ENCODE data around the gene CACNA1A. TPM values are rescaled to one million over a fixed set of nuclear protein-coding genes. Genes with fewer than 3 reads are reported as not detected.

Gene CACNA1A
- total RNA-seq, 2 experiments from 2014 or later, result 1.4 to 2.1 TPM

GRCh38 chr19:13328241-13328640 lies 178.0 kb downstream of the CACNA1A start:
- Mint-ChIP-seq H3K27ac (no peak overlapping the region), H3K27me3 (peaks cover 7% of the 10 kb centered on the region), H3K4me3 (no peak overlapping the region), H3K4me1 (no peaks in the 10 kb centered on the region), H3K36me3 (no peaks in the 10 kb centered on the region), H3K9me3 (ENCODE audit: low read depth) (peaks cover 2% of the 10 kb centered on the region)
- no peak for ATAC-seq
- no peak for DNase-seq
- CTCF ChIA-PET, result interaction anchor here (0.6 kb wide), 1 partner anchor 14 kb away, joined by 4 read pairs; no protein-coding TSS in a partner anchor

GRCh38 chr19:13319526-13319925 lies 186.8 kb downstream of the CACNA1A start:
- H3K4me1 Mint-ChIP-seq, result no peaks in the 10 kb centered on the region
- no peak for DNase-seq
- H3K4me3 Mint-ChIP-seq, result no peak overlapping the region
- H3K27me3 Mint-ChIP-seq, result peaks cover 13% of the 10 kb centered on the region
- peaks cover 3% of the 10 kb centered on the region for H3K36me3 Mint-ChIP-seq
- peaks cover 4% of the 10 kb centered on the region for H3K9me3 Mint-ChIP-seq (ENCODE audit: low read depth)
- H3K27ac Mint-ChIP-seq, result no peak overlapping the region
- ATAC-seq, result no peak
- CTCF ChIA-PET, result no interaction called here

GRCh38 chr19:13318190-13318589 lies 188.1 kb downstream of the CACNA1A start:
- CTCF ChIA-PET, result no interaction called here
- ATAC-seq (no peak), DNase-seq (no peak)
- no peaks in the 10 kb centered on the region for H3K4me1 Mint-ChIP-seq
- H3K27me3 Mint-ChIP-seq, result peaks cover 10% of the 10 kb centered on the region
- peaks cover 3% of the 10 kb centered on the region for H3K36me3 Mint-ChIP-seq
- H3K4me3 Mint-ChIP-seq, result no peak overlapping the region
- H3K9me3 Mint-ChIP-seq (ENCODE audit: low read depth), result peaks cover 2% of the 10 kb centered on the region
- H3K27ac Mint-ChIP-seq, result no peak overlapping the region

GRCh38 chr19:13315495-13315894 lies 190.8 kb downstream of the CACNA1A start:
- Mint-ChIP-seq H3K36me3 (no peaks in the 10 kb centered on the region), H3K27ac (no peak overlapping the region), H3K9me3 (ENCODE audit: low read depth) (peaks cover 2% of the 10 kb centered on the region), H3K4me3 (no peak overlapping the region), H3K4me1 (no peaks in the 10 kb centered on the region), H3K27me3 (peaks cover 10% of the 10 kb centered on the region)
- CTCF ChIA-PET, result no interaction called here
- ATAC-seq (no peak), DNase-seq (no peak)

GRCh38 chr19:13314761-13315160 lies 191.5 kb downstream of the CACNA1A start:
- H3K4me1 Mint-ChIP-seq, result no peaks in the 10 kb centered on the region
- DNase-seq, result no peak
- no peak for ATAC-seq
- H3K4me3 Mint-ChIP-seq, result no peak overlapping the region
- peaks cover 10% of the 10 kb centered on the region for H3K27me3 Mint-ChIP-seq
- H3K36me3 Mint-ChIP-seq, result no peaks in the 10 kb centered on the region
- CTCF ChIA-PET, result no interaction called here
- no peaks in the 10 kb centered on the region for H3K9me3 Mint-ChIP-seq (ENCODE audit: low read depth)
- no peak overlapping the region for H3K27ac Mint-ChIP-seq

GRCh38 chr19:13313875-13314274 lies 192.4 kb downstream of the CACNA1A start:
- H3K36me3 Mint-ChIP-seq, result no peaks in the 10 kb centered on the region
- ATAC-seq, result no peak
- no peak overlapping the region for H3K27ac Mint-ChIP-seq
- H3K4me1 Mint-ChIP-seq, result no peaks in the 10 kb centered on the region
- no peaks in the 10 kb centered on the region for H3K9me3 Mint-ChIP-seq (ENCODE audit: low read depth)
- peaks cover 8% of the 10 kb centered on the region for H3K27me3 Mint-ChIP-seq
- no peak for DNase-seq
- CTCF ChIA-PET, result no interaction called here
- H3K4me3 Mint-ChIP-seq, result no peak overlapping the region

- CTCF ChIA-PET, result no interaction called here
These were observed 196.4 kb downstream of the CACNA1A start for GRCh38 chr19:13309864-13310263.

GRCh38 chr19:13303381-13304129 lies 202.7 kb downstream of the CACNA1A start:
- ATAC-seq, result no peak
- CTCF ChIA-PET, result interaction anchor here (0.6 kb wide), 1 partner anchor 881 kb away, joined by 4 read pairs; no protein-coding TSS in a partner anchor
- Mint-ChIP-seq H3K4me3 (no peak overlapping the region), H3K4me1 (no peaks in the 10 kb centered on the region), H3K27ac (no peak overlapping the region), H3K9me3 (ENCODE audit: low read depth) (no peaks in the 10 kb centered on the region), H3K36me3 (no peaks in the 10 kb centered on the region), H3K27me3 (peaks cover 24% of the 10 kb centered on the region)
- no peak for DNase-seq

More at GRCh38 chr19:13309864-13310263, 196.4 kb downstream of the CACNA1A start:
- Mint-ChIP-seq H3K4me1 (no peaks in the 10 kb centered on the region), H3K4me3 (no peak overlapping the region), H3K27me3 (no peaks in the 10 kb centered on the region), H3K36me3 (no peaks in the 10 kb centered on the region), H3K9me3 (ENCODE audit: low read depth) (no peaks in the 10 kb centered on the region), H3K27ac (no peak overlapping the region)
- ATAC-seq (no peak), DNase-seq (no peak)

- Mint-ChIP-seq H3K4me1 (no peaks in the 10 kb centered on the region), H3K9me3 (ENCODE audit: low read depth) (no peaks in the 10 kb centered on the region), H3K36me3 (no peaks in the 10 kb centered on the region), H3K27ac (no peak overlapping the region), H3K4me3 (no peak overlapping the region), H3K27me3 (peaks cover 24% of the 10 kb centered on the region)
- DNase-seq, result no peak
- CTCF ChIA-PET, result no interaction called here
- no peak for ATAC-seq
These were observed 203.6 kb downstream of the CACNA1A start for GRCh38 chr19:13302526-13303270.

- Mint-ChIP-seq H3K4me3 (no peak overlapping the region), H3K27me3 (peaks cover 26% of the 10 kb centered on the region), H3K9me3 (ENCODE audit: low read depth) (no peaks in the 10 kb centered on the region), H3K36me3 (no peaks in the 10 kb centered on the region), H3K4me1 (no peaks in the 10 kb centered on the region), H3K27ac (no peak overlapping the region)
- CTCF ChIA-PET, result no interaction called here
- DNase-seq (no peak), ATAC-seq (no peak)
These were observed 204.5 kb downstream of the CACNA1A start for GRCh38 chr19:13301627-13302334.

GRCh38 chr19:13300421-13301030 lies 205.8 kb downstream of the CACNA1A start:
- DNase-seq, result no peak
- H3K9me3 Mint-ChIP-seq (ENCODE audit: low read depth), result no peaks in the 10 kb centered on the region
- H3K27ac Mint-ChIP-seq, result no peak overlapping the region
- H3K4me1 Mint-ChIP-seq, result no peaks in the 10 kb centered on the region
- H3K4me3 Mint-ChIP-seq, result no peak overlapping the region
- no peaks in the 10 kb centered on the region for H3K36me3 Mint-ChIP-seq
- ATAC-seq, result no peak
- H3K27me3 Mint-ChIP-seq, result peaks cover 26% of the 10 kb centered on the region
- CTCF ChIA-PET, result no interaction called here

- H3K9me3 Mint-ChIP-seq (ENCODE audit: low read depth), result no peaks in the 10 kb centered on the region
- H3K27me3 Mint-ChIP-seq, result peaks cover 28% of the 10 kb centered on the region
- DNase-seq, result no peak
- H3K27ac Mint-ChIP-seq, result no peak overlapping the region
- no peak overlapping the region for H3K4me3 Mint-ChIP-seq
- no peaks in the 10 kb centered on the region for H3K4me1 Mint-ChIP-seq
- ATAC-seq, result no peak
- CTCF ChIA-PET, result no interaction called here
- no peaks in the 10 kb centered on the region for H3K36me3 Mint-ChIP-seq
These were observed 206.4 kb downstream of the CACNA1A start for GRCh38 chr19:13299838-13300237.

All from activated CD8-positive, alpha-beta memory T cell treated with anti-CD3 and anti-CD28 coated beads, Interleukin-2, amount 10 ng/mL, durations not matched to agents 7 days and 5 days (primary cell).